Esophagus (tissue), 2 donors: Measurements from ENCODE around the gene SESTD1. TPM values are rescaled to one million over a fixed set of nuclear protein-coding genes. Genes with fewer than 3 reads are reported as not detected.

ENCODE experiments used
- H3K27ac ChIP-seq, 2 donors: one replicate each; pipeline ENCODE4 v1.5.1; 2013; ENCODE audit warnings: low read depth in 2 of 2, mild to moderate bottlenecking in 2 of 2, inconsistent platforms in 1 of 2, low read length in 1 of 2, moderate library complexity in 1 of 2
- H3K27me3 ChIP-seq, 2 donors: one replicate each; pipeline ENCODE4 v1.6.1; 2013; ENCODE audit warnings: low read length in 2 of 2, control low read depth in 1 of 2, mild to moderate bottlenecking in 1 of 2; ENCODE audit not compliant: insufficient read depth in 2 of 2, control insufficient read depth in 1 of 2
- H3K36me3 ChIP-seq, 2 donors: one replicate each; pipeline ENCODE4 v1.6.1; 2013; ENCODE audit warnings: low read length in 1 of 2; ENCODE audit not compliant: control insufficient read depth in 2 of 2, insufficient read depth in 2 of 2
- H3K4me1 ChIP-seq, 2 donors: one replicate each; pipeline ENCODE4 v1.6.1; 2013; ENCODE audit warnings: low read length in 1 of 2; ENCODE audit not compliant: control insufficient read depth in 2 of 2, insufficient read depth in 2 of 2
- H3K4me3 ChIP-seq, 2 donors: one replicate each; pipeline ENCODE4 v1.5.1; 2013; ENCODE audit warnings: low read length in 2 of 2, mild to moderate bottlenecking in 2 of 2, low read depth in 1 of 2, moderate library complexity in 1 of 2
- H3K9me3 ChIP-seq, 2 donors: one replicate each; pipeline ENCODE4 v1.6.1; 2013; ENCODE audit warnings: mild to moderate bottlenecking in 2 of 2, low read depth in 1 of 2, low read length in 1 of 2, moderate library complexity in 1 of 2; ENCODE audit not compliant: control insufficient read depth in 2 of 2, insufficient read depth in 1 of 2
- WGBS, 2 donors: extraction: QIAGEN DNeasy Blood & Tissue Kit; methylation state at CpG; one replicate each; pipeline ENCODE4 v1.1.7; 2013; 5-methylcytosine and 5-hydroxymethylcytosine counted together
- polyA plus RNA-seq, 2 donors: library from polyadenylated mRNA; stranded (reverse); fragments of 200-250 nt; gene quantifications; one replicate each; pipeline ENCODE4 v1.2.3, GENCODE V29; 2013
- donor health status: healthy with polysubstance abuse.
- donor health status: Bipolar disorder and iron deficiency.

The SESTD1 gene
- polyA plus RNA-seq, 2 donors = 3.0 to 7.6 TPM

- H3K36me3 ChIP-seq = no peaks in the 10 kb centered on the region
- H3K4me1 ChIP-seq = no peaks in the 10 kb centered on the region
- no peaks in the 10 kb centered on the region for H3K27me3 ChIP-seq
- H3K27ac ChIP-seq = no peak overlapping the region
- H3K9me3 ChIP-seq = no peaks in the 10 kb centered on the region
- WGBS, 2 donors = 91 to 96% methylated on average over 2 of the region's 2 CpGs
- no peak overlapping the region for H3K4me3 ChIP-seq
Measured at GRCh38 chr2:179270689-179271088, 6.1 kb upstream of the SESTD1 start.

GRCh38 chr2:179268277-179268925, 3.8 kb upstream of the SESTD1 start:
- Histone ChIP-seq H3K36me3 (no peaks in the 10 kb centered on the region), H3K4me3 (no peak overlapping the region), H3K4me1 (peaks cover 0 to 3% of the 10 kb centered on the region in 2 donors), H3K9me3 (no peaks in the 10 kb centered on the region), H3K27ac (no peak overlapping the region), H3K27me3 (no peaks in the 10 kb centered on the region)
- 17 to 38% methylated on average over 1 of the region's 1 CpG for WGBS, 2 donors

- H3K9me3 ChIP-seq = no peaks in the 10 kb centered on the region
- H3K27me3 ChIP-seq = no peaks in the 10 kb centered on the region
- H3K36me3 ChIP-seq = no peaks in the 10 kb centered on the region
- H3K4me3 ChIP-seq = no peak overlapping the region
- WGBS, 2 donors = 78 to 85% methylated on average over 4 of the region's 4 CpGs
- H3K27ac ChIP-seq = no peak overlapping the region
- H3K4me1 ChIP-seq = peaks cover 0 to 3% of the 10 kb centered on the region in 2 donors
Measured at GRCh38 chr2:179266271-179266670, 1.6 kb upstream of the SESTD1 start.

GRCh38 chr2:179265082-179265510, 464 bp upstream of the SESTD1 start:
- Histone ChIP-seq H3K4me3 (peak overlapping the region; percentile 74 to 76), H3K36me3 (no peaks in the 10 kb centered on the region), H3K9me3 (no peaks in the 10 kb centered on the region), H3K27me3 (no peaks in the 10 kb centered on the region), H3K27ac (peak overlapping the region; percentile 81 to 86), H3K4me1 (peaks cover 0 to 3% of the 10 kb centered on the region in 2 donors)
- WGBS, 2 donors = 50 to 53% methylated on average over 5 of the region's 5 CpGs

GRCh38 chr2:179263446-179264367, 925 bp downstream of the SESTD1 start:
- WGBS, 2 donors = 1% methylated on average over 58 to 62 of the region's 62 CpGs
- Histone ChIP-seq H3K27me3 (no peaks in the 10 kb centered on the region), H3K4me1 (peaks cover 0 to 3% of the 10 kb centered on the region in 2 donors), H3K36me3 (no peaks in the 10 kb centered on the region), H3K27ac (peak overlapping the region; percentile 81 to 86), H3K4me3 (peak overlapping the region; percentile 74 to 76), H3K9me3 (no peaks in the 10 kb centered on the region)

- WGBS, 2 donors = 14 to 27% methylated on average over 4 of the region's 4 CpGs
- peak overlapping the region in 1 of 2 donors; percentile 74 for H3K4me3 ChIP-seq
Measured at GRCh38 chr2:179263015-179263414, 1.6 kb downstream of the SESTD1 start.

GRCh38 chr2:179262077-179262660, 2.5 kb downstream of the SESTD1 start:
- Histone ChIP-seq H3K4me1 (peaks cover 0 to 3% of the 10 kb centered on the region in 2 donors), H3K9me3 (no peaks in the 10 kb centered on the region), H3K4me3 (no peak overlapping the region), H3K27me3 (no peaks in the 10 kb centered on the region), H3K27ac (no peak overlapping the region), H3K36me3 (no peaks in the 10 kb centered on the region)
- 87 to 92% methylated on average over 3 of the region's 3 CpGs for WGBS, 2 donors

More at GRCh38 chr2:179263015-179263414, 1.6 kb downstream of the SESTD1 start:
- H3K27me3 ChIP-seq = no peaks in the 10 kb centered on the region
- H3K9me3 ChIP-seq = no peaks in the 10 kb centered on the region
- H3K4me1 ChIP-seq = peaks cover 0 to 3% of the 10 kb centered on the region in 2 donors
- H3K27ac ChIP-seq = no peak overlapping the region
- H3K36me3 ChIP-seq = no peaks in the 10 kb centered on the region

GRCh38 chr2:179261151-179261825, 3.3 kb downstream of the SESTD1 start:
- Histone ChIP-seq H3K36me3 (no peaks in the 10 kb centered on the region), H3K27ac (no peak overlapping the region), H3K9me3 (no peaks in the 10 kb centered on the region), H3K4me1 (peaks cover 0 to 3% of the 10 kb centered on the region in 2 donors), H3K4me3 (no peak overlapping the region), H3K27me3 (no peaks in the 10 kb centered on the region)
- 63 to 76% methylated on average over 2 of the region's 2 CpGs for WGBS, 2 donors

- H3K36me3 ChIP-seq = no peaks in the 10 kb centered on the region
- no peak overlapping the region for H3K27ac ChIP-seq
- no peaks in the 10 kb centered on the region for H3K27me3 ChIP-seq
- WGBS, 2 donors = 57 to 59% methylated on average over 3 of the region's 3 CpGs
- no peaks in the 10 kb centered on the region for H3K9me3 ChIP-seq
- no peak overlapping the region for H3K4me3 ChIP-seq
- H3K4me1 ChIP-seq = peaks cover 0 to 3% of the 10 kb centered on the region in 2 donors
Measured at GRCh38 chr2:179260224-179260623, 4.4 kb downstream of the SESTD1 start.
